Measurements from ENCODE around the gene CAPG.

- TF ChIP-seq CTCF (IDR thresholded peaks at IDR 0.05; ENCODE audit: low read length): no peak
- no peak for TF ChIP-seq EZH2 (optimal IDR thresholded peaks at IDR 0.05; ENCODE audit: low read depth, low read length)
- TF ChIP-seq EZH2phosphoT487 (IDR thresholded peaks at IDR 0.05; ENCODE audit: low read length): no peak
Measured at GRCh38 chr2:85436836-85437487, 26.8 kb upstream of the CAPG start.
